HL-60 (cell line): ENCODE measurements around the gene ARF4.

ENCODE experiments used
- DNase-seq, 2 experiments: peaks; one replicate each; pipeline ENCODE4 v3.0.0-alpha.2; 2010 to 2020; ENCODE audit warnings: low read depth in 1 of 2, low spot score in 1 of 2
- H3K27ac ChIP-seq: fragments of 250-450 bp; sonication (Bioruptor Pico); replicated peaks from 2 replicates; pipeline ENCODE4 v1.5.1; 2020; ENCODE audit warnings: mild to moderate bottlenecking, moderate library complexity
- H3K27me3 ChIP-seq: fragments of 250-450 bp; sonication (Bioruptor Pico); 2 replicates; pipeline ENCODE4 v1.5.1; 2021; ENCODE audit warnings: mild to moderate bottlenecking, moderate library complexity; ENCODE audit not compliant: insufficient read depth, poor library complexity, severe bottlenecking
- H3K4me3 ChIP-seq: replicated peaks from 2 replicates; pipeline ENCODE4 v1.5.1; 2011; ENCODE audit warnings: mild to moderate bottlenecking, control low read depth, low read length; ENCODE audit not compliant: insufficient read depth
- CTCF ChIP-seq: IDR thresholded peaks from one replicate; pipeline ENCODE4 v1.5.1; 2011; ENCODE audit warnings: low read length, control low read depth, inconsistent platforms; ENCODE audit not compliant: insufficient read depth
- GABPA ChIP-seq: IDR thresholded peaks from 2 replicates; pipeline ENCODE4 v1.6.1; 2012; ENCODE audit warnings: low read depth
- POLR2AphosphoS5 ChIP-seq: IDR thresholded peaks from 2 replicates; pipeline ENCODE4 v1.6.1; 2012; ENCODE audit warnings: low read depth
- REST ChIP-seq: IDR thresholded peaks from 2 replicates; pipeline ENCODE4 v1.6.1; 2012; ENCODE audit warnings: low read depth; ENCODE audit not compliant: insufficient replicate concordance
- SPI1 ChIP-seq: IDR thresholded peaks from 2 replicates; pipeline ENCODE4 v1.6.1; 2012; ENCODE audit warnings: low read depth, mild to moderate bottlenecking, borderline replicate concordance

ARF4 gene

GRCh38 chr3:57572096-57572495 lies 25.0 kb downstream of the ARF4 start:
- no peak for DNase-seq
- H3K27me3 ChIP-seq: no peaks in the 10 kb centered on the region
- no peak for TF ChIP-seq GABPA
- no peak for TF ChIP-seq POLR2AphosphoS5
- TF ChIP-seq CTCF: no peak
- TF ChIP-seq REST: no peak
- TF ChIP-seq SPI1: no peak
- no peak overlapping the region for H3K4me3 ChIP-seq
- no peak overlapping the region for H3K27ac ChIP-seq

GRCh38 chr3:57570878-57571277 lies 26.3 kb downstream of the ARF4 start:
- DNase-seq: no peak
- Histone ChIP-seq H3K27me3 (no peaks in the 10 kb centered on the region), H3K4me3 (no peak overlapping the region), H3K27ac (no peak overlapping the region)
- TF ChIP-seq GABPA (no peak), CTCF (no peak), SPI1 (no peak), POLR2AphosphoS5 (no peak), REST (no peak)

- no peak for TF ChIP-seq GABPA
- no peak for TF ChIP-seq CTCF
- no peak for TF ChIP-seq POLR2AphosphoS5
- no peak for TF ChIP-seq SPI1
- H3K4me3 ChIP-seq: no peak overlapping the region
- H3K27ac ChIP-seq: no peak overlapping the region
- no peak for DNase-seq
- no peaks in the 10 kb centered on the region for H3K27me3 ChIP-seq
Observed at GRCh38 chr3:57569859-57570450, 27.2 kb downstream of the ARF4 start.

GRCh38 chr3:57559526-57559925 lies 37.6 kb downstream of the ARF4 start:
- Histone ChIP-seq H3K4me3 (no peak overlapping the region; the same call in 1 of the 2 replicates), H3K27me3 (no peaks in the 10 kb centered on the region), H3K27ac (no peak overlapping the region)
- no peak for DNase-seq
- no peak for TF ChIP-seq POLR2AphosphoS5
- TF ChIP-seq REST: no peak
- TF ChIP-seq CTCF: no peak
- no peak for TF ChIP-seq SPI1
- no peak for TF ChIP-seq GABPA
